Muscle of leg (tissue), 11 donors: ENCODE measurements around the gene HMGN1. TPM values are rescaled to one million over a fixed set of nuclear protein-coding genes. Genes with fewer than 3 reads are reported as not detected.
A peak's percentile ranks its signal among the peaks of the same experiment; 100 is the strongest.
"Not testable (repeated sequence)": the region's sequence is repeated elsewhere in the genome, so short reads cannot be mapped to it uniquely, and the experiment has no call there.

Source experiments
- DNase-seq: peaks from one replicate; pipeline ENCODE4 v3.0.0; 2013
- H3K27ac ChIP-seq: one replicate; pipeline ENCODE4 v1.5.1; 2013; ENCODE audit warnings: mild to moderate bottlenecking, low read length, control low read depth
- H3K27me3 ChIP-seq: one replicate; pipeline ENCODE4 v1.6.1; 2013; ENCODE audit warnings: low read length; ENCODE audit not compliant: control insufficient read depth, insufficient read depth
- H3K36me3 ChIP-seq: one replicate; pipeline ENCODE4 v1.6.1; 2013; ENCODE audit warnings: low read length; ENCODE audit not compliant: control insufficient read depth, insufficient read depth
- H3K4me1 ChIP-seq: one replicate; pipeline ENCODE4 v1.6.1; 2013; ENCODE audit warnings: low read length; ENCODE audit not compliant: control insufficient read depth, insufficient read depth
- H3K4me3 ChIP-seq: one replicate; pipeline ENCODE4 v1.5.1; 2013; ENCODE audit warnings: low read length, control low read depth
- H3K9me3 ChIP-seq: replicated peaks from 2 replicates; pipeline ENCODE4 v1.6.1; 2013; ENCODE audit warnings: low read depth, low read length; ENCODE audit not compliant: control insufficient read depth
- WGBS: methylation state at CpG from one replicate; pipeline ENCODE4 v1.1.5; 2013; ENCODE audit warnings: missing lambda C conversion rate; ENCODE audit not compliant: insufficient coverage; 5-methylcytosine and 5-hydroxymethylcytosine counted together
- polyA plus RNA-seq, 8 donors: library from polyadenylated mRNA; unstranded; fragments of 120-200 nt; gene quantifications; one replicate each; pipeline versions ENCODE4 v1.2.1 to v1.2.3, GENCODE V29; 2013; ENCODE audit warnings: inconsistent platforms in 1 of 8, low replicate concordance in 1 of 8; ENCODE audit not compliant: insufficient read length in 8 of 8, insufficient read depth in 1 of 8
- total RNA-seq: library from RNA; stranded (reverse); fragments of 120-200 nt; gene quantifications from one replicate; pipeline ENCODE4 v1.2.4, GENCODE V29; 2013

The HMGN1 gene
- total and polyA plus RNA-seq, 9 donors = 213 to 336 (median 299) TPM

- no peak overlapping the region for H3K4me3 ChIP-seq
- H3K36me3 ChIP-seq = no peaks in the 10 kb centered on the region
- no peaks in the 10 kb centered on the region for H3K9me3 ChIP-seq
- 75% methylated on average over 4 of the region's 6 CpGs for WGBS
- DNase-seq = no peak
- H3K4me1 ChIP-seq = no peaks in the 10 kb centered on the region
- H3K27me3 ChIP-seq = peaks cover 5% of the 10 kb centered on the region
- no peak overlapping the region for H3K27ac ChIP-seq
These were observed 25.2 kb upstream of the HMGN1 start for GRCh38 chr21:39374046-39374445.

DNA sequence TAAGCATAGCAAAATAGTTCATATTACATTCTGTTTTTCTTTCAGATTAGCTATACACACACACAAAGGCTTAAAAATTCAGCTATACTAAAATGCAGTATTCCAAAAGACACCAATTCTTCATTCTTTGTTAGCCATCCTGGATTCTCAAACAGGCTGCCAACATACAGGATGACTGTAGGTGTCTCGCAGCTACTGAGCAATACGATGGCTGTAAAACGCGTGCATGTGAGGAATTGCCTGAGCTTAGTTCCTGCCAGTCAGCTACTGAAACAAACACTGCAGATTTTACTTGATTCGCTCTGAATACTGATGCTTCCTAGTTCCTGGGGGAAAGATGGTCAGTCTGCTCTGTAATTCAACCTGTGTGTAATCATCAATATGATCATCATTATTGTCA lies 24.7 kb upstream of the HMGN1 start:
- Histone ChIP-seq H3K9me3 (no peaks in the 10 kb centered on the region), H3K36me3 (no peaks in the 10 kb centered on the region), H3K4me3 (no peak overlapping the region), H3K27ac (no peak overlapping the region), H3K27me3 (peaks cover 5% of the 10 kb centered on the region), H3K4me1 (no peaks in the 10 kb centered on the region)
- no CpG with 5 or more reads among the region's 5 CpGs for WGBS
- peak; percentile 48 for DNase-seq

GRCh38 chr21:39369896-39370288 lies 21.0 kb upstream of the HMGN1 start:
- not testable (repeated sequence) for H3K27me3 ChIP-seq, H3K4me3 ChIP-seq, H3K36me3 ChIP-seq, H3K4me1 ChIP-seq, DNase-seq, H3K27ac ChIP-seq, H3K9me3 ChIP-seq
- 80% methylated on average over 1 of the region's 7 CpGs for WGBS

- Histone ChIP-seq H3K4me1 (no peaks in the 10 kb centered on the region), H3K4me3 (no peak overlapping the region), H3K27ac (no peak overlapping the region), H3K27me3 (peaks cover 3% of the 10 kb centered on the region), H3K36me3 (no peaks in the 10 kb centered on the region), H3K9me3 (no peaks in the 10 kb centered on the region)
- WGBS = no CpG with 5 or more reads among the region's 2 CpGs
- no peak for DNase-seq
These were observed 18.9 kb upstream of the HMGN1 start for GRCh38 chr21:39367783-39368182.

- Histone ChIP-seq H3K27me3 (peaks cover 3% of the 10 kb centered on the region), H3K9me3 (no peaks in the 10 kb centered on the region), H3K4me1 (no peaks in the 10 kb centered on the region), H3K4me3 (no peak overlapping the region), H3K36me3 (no peaks in the 10 kb centered on the region), H3K27ac (no peak overlapping the region)
- WGBS = no CpG with 5 or more reads among the region's 4 CpGs
- no peak for DNase-seq
These were observed 17.7 kb upstream of the HMGN1 start for GRCh38 chr21:39366563-39366962.

DNA sequence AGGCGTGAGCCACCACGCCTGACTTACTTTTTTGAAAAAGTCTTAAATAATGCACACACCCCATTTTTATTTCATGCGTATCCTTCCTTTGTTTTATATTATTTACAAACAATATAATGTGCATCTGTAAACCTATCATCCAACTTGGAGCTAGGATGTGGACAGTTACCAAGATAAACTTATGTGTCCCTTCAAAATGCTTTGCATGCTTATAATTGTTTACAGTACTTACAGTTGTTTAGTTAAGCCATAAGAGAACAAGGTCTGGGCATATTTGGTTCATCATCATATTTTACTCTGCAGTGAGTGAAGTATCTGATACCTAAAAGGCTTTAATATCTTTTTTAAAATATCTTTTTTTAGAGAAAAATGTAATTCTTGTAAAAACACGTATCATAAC lies 16.1 kb upstream of the HMGN1 start:
- no peaks in the 10 kb centered on the region for H3K27me3 ChIP-seq
- no CpG with 5 or more reads among the region's 4 CpGs for WGBS
- no peaks in the 10 kb centered on the region for H3K9me3 ChIP-seq
- no peak for DNase-seq
- H3K27ac ChIP-seq = no peak overlapping the region
- no peak overlapping the region for H3K4me3 ChIP-seq
- H3K36me3 ChIP-seq = no peaks in the 10 kb centered on the region
- H3K4me1 ChIP-seq = no peaks in the 10 kb centered on the region

DNA sequence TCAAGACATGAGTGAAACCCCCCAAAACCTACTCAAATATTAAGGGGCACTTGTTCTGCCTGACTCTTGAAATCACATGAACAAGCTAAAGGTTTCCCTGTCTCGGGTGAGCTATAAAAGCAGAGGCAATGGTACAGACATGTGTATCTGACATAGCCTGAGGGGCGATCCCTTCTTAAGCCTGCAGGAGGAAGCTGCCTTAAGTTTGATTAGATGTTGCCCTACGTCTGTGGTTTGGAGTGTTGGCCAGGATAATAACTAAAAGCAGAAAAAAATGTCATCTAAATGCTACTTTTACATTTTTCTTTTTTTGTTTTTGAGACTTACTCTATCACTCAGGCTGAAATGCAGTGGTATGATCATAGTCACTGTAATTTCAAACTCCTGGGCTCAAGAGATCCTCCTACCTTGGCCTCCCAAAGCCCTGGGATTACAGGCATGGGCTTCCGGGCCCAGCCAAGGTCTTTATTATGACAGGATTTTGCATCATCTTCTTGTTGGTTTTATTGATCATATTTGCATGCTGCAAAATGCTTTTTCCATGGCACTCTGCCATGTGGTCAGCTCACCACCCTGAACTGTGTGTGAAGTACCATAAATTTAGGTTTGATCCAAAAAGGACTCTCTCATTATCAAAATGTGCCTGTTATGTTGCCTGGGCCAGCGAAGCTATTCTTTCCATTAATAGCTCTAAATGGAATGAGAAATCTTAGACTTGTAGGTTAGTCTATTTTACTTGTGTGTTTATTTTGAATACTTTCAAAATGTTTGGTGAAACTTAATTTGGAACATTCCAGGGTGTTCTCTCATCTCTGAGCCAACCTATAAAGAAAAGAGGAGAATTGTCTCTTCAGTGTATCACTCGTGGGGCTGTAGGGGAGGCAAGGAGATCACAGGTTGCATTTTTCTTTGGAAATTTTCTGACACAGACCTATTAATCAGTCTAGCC lies 15.0 kb upstream of the HMGN1 start:
- WGBS = no CpG with 5 or more reads among the region's 6 CpGs
- Histone ChIP-seq H3K27me3 (no peaks in the 10 kb centered on the region), H3K4me1 (no peaks in the 10 kb centered on the region), H3K9me3 (no peaks in the 10 kb centered on the region), H3K36me3 (no peaks in the 10 kb centered on the region), H3K27ac (no peak overlapping the region), H3K4me3 (no peak overlapping the region)
- DNase-seq = no peak

DNA sequence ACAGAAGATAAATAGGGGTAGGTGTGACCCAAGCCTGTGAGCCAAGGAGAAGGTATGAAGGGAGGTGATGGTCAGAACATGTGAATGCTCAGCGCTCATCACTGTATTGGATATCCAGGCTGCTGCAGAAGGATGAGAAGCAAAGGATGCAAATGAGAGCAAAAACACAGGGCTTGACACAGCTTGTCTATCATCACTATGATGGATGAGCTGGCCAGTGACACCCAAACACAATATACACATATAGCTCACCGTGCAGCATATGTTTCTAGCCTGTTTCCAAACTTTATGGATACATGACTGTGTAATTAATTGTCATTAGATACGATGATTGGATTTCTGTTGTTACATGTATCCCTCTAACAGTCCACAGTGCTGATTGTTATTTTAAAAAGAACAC lies 13.8 kb upstream of the HMGN1 start:
- DNase-seq = no peak
- Histone ChIP-seq H3K4me3 (no peak overlapping the region), H3K36me3 (no peaks in the 10 kb centered on the region), H3K27ac (no peak overlapping the region), H3K4me1 (no peaks in the 10 kb centered on the region), H3K27me3 (no peaks in the 10 kb centered on the region), H3K9me3 (no peaks in the 10 kb centered on the region)
- 100% methylated on average over 1 of the region's 3 CpGs for WGBS

GRCh38 chr21:39359382-39359781 lies 10.5 kb upstream of the HMGN1 start:
- H3K27ac ChIP-seq = no peak overlapping the region
- no peaks in the 10 kb centered on the region for H3K9me3 ChIP-seq
- no peak for DNase-seq
- WGBS = 71% methylated on average over 2 of the region's 4 CpGs
- no peaks in the 10 kb centered on the region for H3K4me1 ChIP-seq
- no peaks in the 10 kb centered on the region for H3K36me3 ChIP-seq
- no peak overlapping the region for H3K4me3 ChIP-seq
- H3K27me3 ChIP-seq = no peaks in the 10 kb centered on the region

DNA sequence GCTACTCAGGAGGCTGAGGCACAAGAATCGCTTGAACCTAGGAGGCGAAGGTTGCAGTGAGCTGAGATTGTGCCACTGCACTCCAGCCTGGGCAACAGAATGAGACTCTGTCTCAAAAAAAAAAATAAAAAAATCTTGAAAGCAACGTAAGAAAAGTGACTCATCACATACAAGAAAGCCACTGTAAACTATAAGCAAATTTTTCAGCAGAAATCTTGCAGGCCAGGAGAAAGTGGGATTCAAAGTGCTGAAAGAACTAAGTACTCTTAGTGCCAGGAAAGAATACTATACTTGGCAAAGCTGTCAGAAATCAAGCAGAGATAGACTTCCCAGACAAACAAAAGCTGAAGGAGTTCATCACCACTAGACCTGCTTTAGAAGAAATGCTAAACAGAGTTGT lies 4.4 kb upstream of the HMGN1 start:
- Histone ChIP-seq H3K36me3 (no peaks in the 10 kb centered on the region), H3K9me3 (no peaks in the 10 kb centered on the region), H3K27me3 (peaks cover 2% of the 10 kb centered on the region), H3K4me1 (peaks cover 8% of the 10 kb centered on the region), H3K4me3 (no peak overlapping the region), H3K27ac (no peak overlapping the region)
- no peak for DNase-seq
- no CpG with 5 or more reads among the region's 3 CpGs for WGBS
